Fibroblast of lung (primary cell): Measurements from ENCODE around the gene PTPN14. TPM values are rescaled to one million over a fixed set of nuclear protein-coding genes. Genes with fewer than 3 reads are reported as not detected.

Experiments used
- DNase-seq, 2 donors: peaks; one replicate each; pipeline versions ENCODE4 v3.0.0 to v3.0.0-alpha.2; 2010; ENCODE audit warnings: low read depth in 2 of 2
- H2AFZ ChIP-seq: 2 replicates; pipeline ENCODE4 v1.5.1; 2012; ENCODE audit warnings: low read length, control low read depth, inconsistent platforms
- H3K27ac ChIP-seq: 2 replicates; pipeline ENCODE4 v1.5.1; 2011; ENCODE audit warnings: low read length, control low read depth; ENCODE audit not compliant: insufficient read depth
- H3K27me3 ChIP-seq: 2 replicates; pipeline ENCODE4 v1.5.1; 2011; ENCODE audit warnings: mild to moderate bottlenecking, low read length; ENCODE audit not compliant: control insufficient read depth, insufficient read depth
- H3K36me3 ChIP-seq: 2 replicates; pipeline ENCODE4 v1.5.1; 2011; ENCODE audit warnings: low read length; ENCODE audit not compliant: control insufficient read depth, insufficient read depth
- H3K4me1 ChIP-seq: 2 replicates; pipeline ENCODE4 v1.5.1; 2011; ENCODE audit warnings: low read length; ENCODE audit not compliant: control insufficient read depth, insufficient read depth; ENCODE audit errors: extremely low read depth
- H3K4me2 ChIP-seq: 2 replicates; pipeline ENCODE4 v1.5.1; 2011; ENCODE audit warnings: low read length, control low read depth; ENCODE audit not compliant: insufficient read depth; ENCODE audit errors: extremely low read depth
- H3K4me3 ChIP-seq, 4 experiments: fragments of 200-600 bp in 1 of 4; sonication (generic) in 1 of 4; replicated peaks in 1 of 4; 2 replicates each; pipeline ENCODE4 v1.5.1; 2011 to 2016; ENCODE audit warnings: low read length in 4 of 4, low read depth in 3 of 4, mild to moderate bottlenecking in 3 of 4, control low read depth in 2 of 4, inconsistent platforms in 1 of 4, mixed read lengths in 1 of 4; ENCODE audit not compliant: insufficient read depth in 1 of 4; ENCODE audit errors: control extremely low read depth in 1 of 4
- H3K79me2 ChIP-seq: 2 replicates; pipeline ENCODE4 v1.5.1; 2012; ENCODE audit warnings: mild to moderate bottlenecking, low read length, inconsistent platforms; ENCODE audit not compliant: control insufficient read depth, insufficient read depth
- H3K9ac ChIP-seq: 2 replicates; pipeline ENCODE4 v1.5.1; 2011; ENCODE audit warnings: mild to moderate bottlenecking, low read length, control low read depth; ENCODE audit not compliant: insufficient read depth
- H3K9me3 ChIP-seq: 2 replicates; pipeline ENCODE4 v1.5.1; 2012; ENCODE audit warnings: low read depth, low read length; ENCODE audit not compliant: control insufficient read depth, insufficient read depth
- H4K20me1 ChIP-seq: 2 replicates; pipeline ENCODE4 v1.5.1; 2011; ENCODE audit warnings: low read length; ENCODE audit not compliant: control insufficient read depth, insufficient read depth; ENCODE audit errors: extremely low read depth
- EZH2 ChIP-seq: IDR thresholded peaks from 2 replicates; pipeline ENCODE4 v1.5.1; 2012; ENCODE audit warnings: low read length, control low read depth, mild to moderate bottlenecking; ENCODE audit errors: missing control alignments
- polyA plus RNA-seq, 2 donors: library from polyadenylated mRNA; depleted of rRNA in 1 of 2; stranded (reverse) in 1 of 2; unstranded in 1 of 2; fragments of >200 nt; gene quantifications; 2 replicates each; pipeline ENCODE4 v1.2.1, GENCODE V29; 2011 to 2012; ENCODE audit warnings: missing spikeins in 1 of 2
- total RNA-seq: library from RNA; depleted of rRNA; stranded (reverse); fragments of >200 nt; gene quantifications from 2 replicates; pipeline ENCODE4 v1.2.1, GENCODE V29; 2014
- TF ChIP-seq, protein P1 (sequence below), 2 donors: IDR thresholded peaks in 1 of 2; conservative IDR thresholded peaks in 1 of 2; 1 replicate in 1 of 2; 2 replicates in 1 of 2; pipeline ENCODE4 v1.5.1; 2011 to 2012; ENCODE audit warnings: low read length in 2 of 2, control low read depth in 1 of 2, inconsistent platforms in 1 of 2, low read depth in 1 of 2, mild to moderate bottlenecking in 1 of 2

PTPN14 gene
- total and polyA plus RNA-seq, 2 donors (not counting 1 experiment from before 2014, with no cell fraction given): 38.7 to 56.1 TPM

DNA sequence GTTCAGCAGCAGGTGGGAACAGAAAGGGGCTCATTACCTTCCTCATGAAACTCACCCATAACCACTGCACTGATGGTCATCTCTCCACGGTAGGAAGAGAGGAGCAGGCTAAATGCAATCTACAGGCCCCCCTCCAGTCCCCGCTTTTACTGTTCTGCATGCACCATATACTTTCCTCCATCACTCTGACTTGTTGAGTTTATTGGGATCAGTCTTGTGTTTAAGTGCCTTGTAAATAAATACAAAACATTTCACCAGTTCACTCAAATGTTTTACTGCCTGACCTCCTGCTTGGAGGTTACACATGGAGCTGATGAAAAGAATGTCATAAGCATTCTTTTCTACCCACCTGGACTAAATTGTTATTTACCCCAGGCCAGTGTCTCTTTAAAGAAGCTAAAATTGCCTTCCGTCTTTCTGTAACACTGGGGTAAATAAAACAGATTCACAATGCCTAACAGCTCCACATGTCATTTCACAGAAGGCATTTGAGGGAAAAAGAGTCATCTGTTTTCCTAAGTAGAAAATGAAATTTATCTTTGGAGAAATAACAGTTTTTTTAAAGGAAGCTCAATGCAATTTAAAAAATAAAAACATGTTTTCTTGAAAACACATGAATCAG, 30.7 kb downstream of the PTPN14 start:
- Histone ChIP-seq H3K27me3 (no peaks in the 10 kb centered on the region), H3K9me3 (no peaks in the 10 kb centered on the region), H3K4me1 (peaks cover 9% of the 10 kb centered on the region), H3K4me3 (no peak overlapping the region), H2AFZ (no peak overlapping the region), H3K9ac (no peak overlapping the region), H3K79me2 (peaks cover 82% of the 10 kb centered on the region), H4K20me1 (no peaks in the 10 kb centered on the region), H3K4me2 (no peak overlapping the region), H3K36me3 (no peaks in the 10 kb centered on the region), H3K27ac (no peak overlapping the region)
- TF ChIP-seq EZH2: no peak
- TF ChIP-seq, protein P1, sequence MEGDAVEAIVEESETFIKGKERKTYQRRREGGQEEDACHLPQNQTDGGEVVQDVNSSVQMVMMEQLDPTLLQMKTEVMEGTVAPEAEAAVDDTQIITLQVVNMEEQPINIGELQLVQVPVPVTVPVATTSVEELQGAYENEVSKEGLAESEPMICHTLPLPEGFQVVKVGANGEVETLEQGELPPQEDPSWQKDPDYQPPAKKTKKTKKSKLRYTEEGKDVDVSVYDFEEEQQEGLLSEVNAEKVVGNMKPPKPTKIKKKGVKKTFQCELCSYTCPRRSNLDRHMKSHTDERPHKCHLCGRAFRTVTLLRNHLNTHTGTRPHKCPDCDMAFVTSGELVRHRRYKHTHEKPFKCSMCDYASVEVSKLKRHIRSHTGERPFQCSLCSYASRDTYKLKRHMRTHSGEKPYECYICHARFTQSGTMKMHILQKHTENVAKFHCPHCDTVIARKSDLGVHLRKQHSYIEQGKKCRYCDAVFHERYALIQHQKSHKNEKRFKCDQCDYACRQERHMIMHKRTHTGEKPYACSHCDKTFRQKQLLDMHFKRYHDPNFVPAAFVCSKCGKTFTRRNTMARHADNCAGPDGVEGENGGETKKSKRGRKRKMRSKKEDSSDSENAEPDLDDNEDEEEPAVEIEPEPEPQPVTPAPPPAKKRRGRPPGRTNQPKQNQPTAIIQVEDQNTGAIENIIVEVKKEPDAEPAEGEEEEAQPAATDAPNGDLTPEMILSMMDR (conservative IDR thresholded peaks at IDR 0.05 in 1 of 2, IDR thresholded peaks at IDR 0.05 in 1 of 2; ENCODE audit: low read depth in 1 of 2, low read length in 2 of 2): no peak
- no peak for DNase-seq

DNA sequence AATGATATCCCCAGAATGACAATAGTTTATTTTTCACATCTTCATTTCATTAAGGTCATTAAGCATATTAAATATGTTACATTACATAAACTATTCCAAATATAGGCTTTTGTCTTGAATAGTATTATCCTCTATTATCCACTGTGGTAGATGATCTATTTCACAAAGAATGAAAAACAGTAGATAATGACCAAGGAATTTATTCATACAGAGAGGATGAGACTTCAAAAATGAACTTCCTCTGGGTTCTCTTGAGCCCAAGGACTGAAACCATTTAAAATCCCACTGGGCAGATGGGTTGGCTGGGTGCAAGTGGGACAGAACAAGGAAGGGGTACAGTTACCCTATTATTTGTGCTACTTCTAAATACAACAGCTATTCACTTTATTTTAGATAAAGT, 33.0 kb downstream of the PTPN14 start:
- Histone ChIP-seq H3K9me3 (no peaks in the 10 kb centered on the region), H3K9ac (no peak overlapping the region), H3K27me3 (no peaks in the 10 kb centered on the region), H3K79me2 (peaks cover 80% of the 10 kb centered on the region), H3K4me3 (no peak overlapping the region), H2AFZ (no peak overlapping the region), H3K4me2 (no peak overlapping the region), H3K36me3 (no peaks in the 10 kb centered on the region), H3K27ac (no peak overlapping the region), H3K4me1 (peaks cover 11% of the 10 kb centered on the region), H4K20me1 (no peaks in the 10 kb centered on the region)
- TF ChIP-seq EZH2: no peak
- TF ChIP-seq, protein P1 (conservative IDR thresholded peaks at IDR 0.05 in 1 of 2, IDR thresholded peaks at IDR 0.05 in 1 of 2; ENCODE audit: low read depth in 1 of 2, low read length in 2 of 2): no peak
- DNase-seq: peak in 1 of 2 donors; percentile 69

DNA sequence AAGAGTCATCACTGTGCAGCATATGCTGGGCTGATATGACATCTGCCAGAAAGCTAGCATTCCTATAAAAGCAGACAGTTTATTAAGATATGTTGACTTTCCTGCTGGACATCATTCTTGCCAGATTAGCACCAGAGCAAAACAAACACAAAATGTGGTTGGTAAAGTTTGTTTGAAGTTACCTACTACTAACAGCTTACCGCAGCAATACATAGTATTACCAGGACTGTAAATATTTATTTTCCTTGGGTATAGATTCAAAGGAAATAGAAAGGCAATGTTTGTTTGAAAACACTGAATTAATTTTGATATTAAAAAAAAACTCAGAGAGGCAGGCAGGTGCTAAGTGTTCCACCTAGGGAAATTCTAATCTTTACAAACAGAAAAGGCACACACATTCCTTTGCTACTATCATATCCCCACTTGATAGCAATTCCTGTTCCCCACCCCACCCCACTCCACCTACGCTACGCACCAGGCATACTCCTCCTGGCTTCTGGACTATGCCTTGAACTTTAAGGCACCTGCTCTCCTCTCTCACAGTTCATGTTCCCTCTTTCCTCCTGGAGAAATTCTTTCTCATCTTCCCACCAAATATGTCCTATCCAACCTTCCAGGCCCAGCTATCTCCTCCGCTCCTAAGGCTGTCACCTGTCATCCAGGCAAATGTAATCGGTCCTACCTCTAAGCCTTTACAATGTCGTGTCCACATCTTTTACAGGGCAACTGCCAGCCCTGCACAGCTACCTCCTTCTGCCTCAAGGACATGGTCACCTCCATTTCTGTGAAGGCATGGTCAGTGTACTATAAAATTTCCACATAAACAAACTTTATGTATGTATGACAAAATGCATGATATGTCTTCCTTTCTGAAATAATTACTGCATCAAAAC, 34.7 kb downstream of the PTPN14 start:
- H3K9ac ChIP-seq: no peak overlapping the region
- H3K79me2 ChIP-seq: peaks cover 79% of the 10 kb centered on the region
- TF ChIP-seq EZH2: no peak
- TF ChIP-seq, protein P1 (conservative IDR thresholded peaks at IDR 0.05 in 1 of 2, IDR thresholded peaks at IDR 0.05 in 1 of 2; ENCODE audit: low read depth in 1 of 2, low read length in 2 of 2): no peak
- H3K27me3 ChIP-seq: no peaks in the 10 kb centered on the region
- H3K9me3 ChIP-seq: no peaks in the 10 kb centered on the region
- H4K20me1 ChIP-seq: no peaks in the 10 kb centered on the region
- H3K4me3 ChIP-seq: no peak overlapping the region
- peak overlapping the region; percentile 13 for H3K4me2 ChIP-seq
- no peak overlapping the region for H2AFZ ChIP-seq
- no peak for DNase-seq
- H3K4me1 ChIP-seq: peaks cover 11% of the 10 kb centered on the region
- no peak overlapping the region for H3K27ac ChIP-seq
- no peaks in the 10 kb centered on the region for H3K36me3 ChIP-seq
